Measurements from ENCODE around the gene ABAT. TPM values are rescaled to one million over a fixed set of nuclear protein-coding genes. Genes with fewer than 3 reads are reported as not detected.

Gene ABAT
- total and polyA plus RNA-seq, 10 of the 15 experiments (the other 5 are each of a cell fraction or from before 2014, with no cell fraction given): 1.0 to 10.6 (median 1.9) TPM

GRCh38 chr16:8668113-8668512, 6.3 kb upstream of the ABAT start:
- H2AFZ ChIP-seq (ENCODE audit: control insufficient read depth, low read depth, low read length): no peak overlapping the region
- intact Hi-C loops (cut with micrococcal nuclease; ENCODE audit: unreplicated experiment) (no loop called here), in situ Hi-C loops (cut with MboI) (loop anchor here (5.0 kb wide), 1 partner anchor 214 kb away; the partner anchor contains the start of gene LITAFD)
- no peaks in the 10 kb centered on the region for H3K27me3 ChIP-seq (replicated peaks in 1 of 2; ENCODE audit: control insufficient read depth in 2 of 2, insufficient read depth in 2 of 2, low read length in 1 of 2)
- ChIA-PET POLR2A (interaction anchor here (0.7 kb wide), 1 partner anchor 396 kb away, joined by 3 read pairs; no protein-coding TSS in a partner anchor), RAD21 (ENCODE audit: unreplicated experiment) (interaction anchor here (0.6 to 1.5 kb wide), 3 partner anchors 212 to 1948 kb away, joined by 3 to 4 read pairs (median 4); no protein-coding TSS in a partner anchor), CTCF (interaction anchor here (0.6 to 1.2 kb wide), 4 partner anchors 8 to 232 kb away, joined by 3 to 4 read pairs (median 3); no protein-coding TSS in a partner anchor), SMC1A (ENCODE audit: uncharacterized antibody, unreplicated experiment) (interaction anchor here (0.6 to 1.0 kb wide), 2 partner anchors 11 to 130 kb away, joined by 3 read pairs; no protein-coding TSS in a partner anchor)
- no peaks in the 10 kb centered on the region for H3K79me2 ChIP-seq (ENCODE audit: control insufficient read depth, insufficient read depth, low read length)
- H4K20me1 ChIP-seq (ENCODE audit: control insufficient read depth, insufficient read depth): no peaks in the 10 kb centered on the region
- 50% methylated on average over 5 of the region's 5 CpGs for WGBS (ENCODE audit: insufficient coverage, insufficient replicate concordance, low lambda C conversion rate, missing lambda C conversion rate)
- H3K9me3 ChIP-seq (replicated peaks; ENCODE audit: control insufficient read depth, insufficient read depth, low read length): no peaks in the 10 kb centered on the region
- no TSS peak for BruUV-seq (replicated peaks)
- TF ChIP-seq MTA3 (IDR thresholded peaks at IDR 0.05; ENCODE audit: borderline replicate concordance, low read length) (no peak), TCF3 (IDR thresholded peaks at IDR 0.05; ENCODE audit: borderline replicate concordance, insufficient read depth, low read depth, low read length) (no peak), SUPT20H (IDR thresholded peaks at IDR 0.05; ENCODE audit: borderline replicate concordance, control insufficient read depth, low read depth, low read length) (no peak), CBX3 (IDR thresholded peaks at IDR 0.05; ENCODE audit: borderline replicate concordance, low read depth) (no peak), EGR1 (IDR thresholded peaks at IDR 0.05; ENCODE audit: borderline replicate concordance in 1 of 2, low read depth in 2 of 2, low read length in 2 of 2) (no peak)
- H3K4me2 ChIP-seq (ENCODE audit: control insufficient read depth, insufficient read depth): no peak overlapping the region
- H3K9ac ChIP-seq (ENCODE audit: control insufficient read depth, insufficient read depth, low read length): no peak overlapping the region
- no peaks in the 10 kb centered on the region for H3K4me1 ChIP-seq (ENCODE audit: control insufficient read depth, insufficient read depth, low read length)
- DNase-seq (ENCODE audit: low read depth, low spot score) (no peak), FAIRE-seq (no peak), ATAC-seq (no peak)
- H3K4me3 ChIP-seq: no peak overlapping the region
- no peak overlapping the region for H3K27ac ChIP-seq (ENCODE audit: control insufficient read depth, insufficient read depth)
- H3K36me3 ChIP-seq (ENCODE audit: control insufficient read depth in 2 of 2, insufficient read depth in 2 of 2, low read length in 1 of 2): no peaks in the 10 kb centered on the region

GRCh38 chr16:8669481-8669880, 4.9 kb upstream of the ABAT start:
- intact Hi-C loops (cut with micrococcal nuclease; ENCODE audit: unreplicated experiment): no loop called here
- Histone ChIP-seq H3K4me1 (ENCODE audit: control insufficient read depth, insufficient read depth, low read length) (no peaks in the 10 kb centered on the region), H3K36me3 (ENCODE audit: control insufficient read depth in 2 of 2, insufficient read depth in 2 of 2, low read length in 1 of 2) (no peaks in the 10 kb centered on the region), H3K27me3 (replicated peaks in 1 of 2; ENCODE audit: control insufficient read depth in 2 of 2, insufficient read depth in 2 of 2, low read length in 1 of 2) (no peaks in the 10 kb centered on the region), H4K20me1 (ENCODE audit: control insufficient read depth, insufficient read depth) (no peaks in the 10 kb centered on the region), H3K4me2 (ENCODE audit: control insufficient read depth, insufficient read depth) (no peak overlapping the region), H3K4me3 (no peak overlapping the region), H3K79me2 (ENCODE audit: control insufficient read depth, insufficient read depth, low read length) (no peaks in the 10 kb centered on the region), H3K27ac (ENCODE audit: control insufficient read depth, insufficient read depth) (no peak overlapping the region), H3K9me3 (replicated peaks; ENCODE audit: control insufficient read depth, insufficient read depth, low read length) (no peaks in the 10 kb centered on the region), H2AFZ (ENCODE audit: control insufficient read depth, low read depth, low read length) (no peak overlapping the region), H3K9ac (ENCODE audit: control insufficient read depth, insufficient read depth, low read length) (no peak overlapping the region)
- ATAC-seq: no peak
- ChIA-PET POLR2A (interaction anchor here (0.7 to 0.8 kb wide), 2 partner anchors 13 to 232 kb away, joined by 3 read pairs; no protein-coding TSS in a partner anchor), SMC1A (ENCODE audit: uncharacterized antibody, unreplicated experiment) (interaction anchor here (1.3 kb wide), 1 partner anchor 9 kb away, joined by 4 read pairs; no protein-coding TSS in a partner anchor), RAD21 (ENCODE audit: unreplicated experiment) (no interaction called here), CTCF (interaction anchor here (1.2 kb wide), 2 partner anchors 9 to 470 kb away, joined by 3 to 4 read pairs; no protein-coding TSS in a partner anchor)
- in situ Hi-C loops (cut with MboI): loop anchor here (5.0 kb wide), 1 partner anchor 213 kb away; the partner anchor contains the start of gene LITAFD
- BruUV-seq (replicated peaks): no TSS peak
- no peak for DNase-seq (ENCODE audit: low read depth, low spot score)
- WGBS (ENCODE audit: insufficient coverage, insufficient replicate concordance, low lambda C conversion rate, missing lambda C conversion rate): 100% methylated on average over 1 of the region's 1 CpG
- no peak for FAIRE-seq
- TF ChIP-seq ZNF622 (IDR thresholded peaks at IDR 0.05) (no peak), MLLT1 (IDR thresholded peaks at IDR 0.05) (no peak), PML (IDR thresholded peaks at IDR 0.05; ENCODE audit: low read length) (no peak), TARDBP (IDR thresholded peaks at IDR 0.05; ENCODE audit: borderline replicate concordance) (no peak), BCLAF1 (IDR thresholded peaks at IDR 0.05) (no peak)

Measured in GM12878 (cell line).